Neuron (in vitro differentiated cells): ENCODE results near the gene USP6.
"Not testable (repeated sequence)": the region's sequence is repeated elsewhere in the genome, so short reads cannot be mapped to it uniquely, and the experiment has no call there.

Source experiments
- H2AFZ ChIP-seq: one replicate; pipeline ENCODE4 v1.6.1; 2013; ENCODE audit warnings: low read depth, mild to moderate bottlenecking, inconsistent platforms, low read length, moderate library complexity
- H3K27me3 ChIP-seq: one replicate; pipeline ENCODE4 v1.6.1; 2013; ENCODE audit warnings: low read length; ENCODE audit not compliant: insufficient read depth
- H3K36me3 ChIP-seq: one replicate; pipeline ENCODE4 v1.6.1; 2013; ENCODE audit warnings: low read length; ENCODE audit not compliant: insufficient read depth
- H3K4me1 ChIP-seq: one replicate; pipeline ENCODE4 v1.6.1; 2013; ENCODE audit warnings: low read length; ENCODE audit not compliant: insufficient read depth
- H3K4me3 ChIP-seq: 2 replicates; pipeline ENCODE4 v1.5.1; 2013; ENCODE audit warnings: mild to moderate bottlenecking, low read length, moderate library complexity
- H3K9me3 ChIP-seq: one replicate; pipeline ENCODE4 v1.6.1; 2013; ENCODE audit warnings: low read length

USP6 gene

GRCh38 chr17:5135131-5135712, 19.4 kb downstream of the USP6 start:
- not testable (repeated sequence) for H3K9me3 ChIP-seq, H2AFZ ChIP-seq, H3K36me3 ChIP-seq, H3K27me3 ChIP-seq, H3K4me1 ChIP-seq, H3K4me3 ChIP-seq

GRCh38 chr17:5135726-5136579, 20.1 kb downstream of the USP6 start:
- no peaks in the 10 kb centered on the region for H3K36me3 ChIP-seq
- H3K4me3 ChIP-seq: no peak overlapping the region
- no peaks in the 10 kb centered on the region for H3K27me3 ChIP-seq
- no peak overlapping the region for H2AFZ ChIP-seq
- no peaks in the 10 kb centered on the region for H3K4me1 ChIP-seq
- no peaks in the 10 kb centered on the region for H3K9me3 ChIP-seq

GRCh38 chr17:5136580-5137412, 21.0 kb downstream of the USP6 start:
- not testable (repeated sequence) for H3K4me1 ChIP-seq, H3K36me3 ChIP-seq, H2AFZ ChIP-seq, H3K27me3 ChIP-seq, H3K9me3 ChIP-seq, H3K4me3 ChIP-seq

GRCh38 chr17:5137511-5138197, 21.8 kb downstream of the USP6 start:
- not testable (repeated sequence) for H3K36me3 ChIP-seq, H3K4me3 ChIP-seq, H3K9me3 ChIP-seq, H3K27me3 ChIP-seq, H3K4me1 ChIP-seq, H2AFZ ChIP-seq

GRCh38 chr17:5138198-5138544, 22.3 kb downstream of the USP6 start:
- H3K4me3 ChIP-seq, H3K36me3 ChIP-seq, H3K4me1 ChIP-seq, H3K9me3 ChIP-seq, H3K27me3 ChIP-seq, H2AFZ ChIP-seq: not testable (repeated sequence)

- Histone ChIP-seq H3K4me3 (no peak overlapping the region), H3K27me3 (no peaks in the 10 kb centered on the region), H3K9me3 (no peaks in the 10 kb centered on the region), H3K36me3 (no peaks in the 10 kb centered on the region), H3K4me1 (no peaks in the 10 kb centered on the region), H2AFZ (no peak overlapping the region)
These were observed 23.0 kb downstream of the USP6 start for GRCh38 chr17:5138616-5139457.

- H3K9me3 ChIP-seq: no peaks in the 10 kb centered on the region
- no peaks in the 10 kb centered on the region for H3K4me1 ChIP-seq
- H3K4me3 ChIP-seq: no peak overlapping the region
- H2AFZ ChIP-seq: no peak overlapping the region
- no peaks in the 10 kb centered on the region for H3K36me3 ChIP-seq
- H3K27me3 ChIP-seq: no peaks in the 10 kb centered on the region
These were observed 23.6 kb downstream of the USP6 start for GRCh38 chr17:5139458-5139732.

- H3K27me3 ChIP-seq, H3K36me3 ChIP-seq, H2AFZ ChIP-seq, H3K4me3 ChIP-seq, H3K4me1 ChIP-seq, H3K9me3 ChIP-seq: not testable (repeated sequence)
These were observed 27.0 kb downstream of the USP6 start for GRCh38 chr17:5142877-5143276.

- not testable (repeated sequence) for H2AFZ ChIP-seq, H3K4me3 ChIP-seq, H3K36me3 ChIP-seq, H3K9me3 ChIP-seq, H3K27me3 ChIP-seq, H3K4me1 ChIP-seq
These were observed 30.3 kb downstream of the USP6 start for GRCh38 chr17:5146122-5146521.

- not testable (repeated sequence) for H2AFZ ChIP-seq, H3K36me3 ChIP-seq, H3K9me3 ChIP-seq, H3K4me3 ChIP-seq, H3K4me1 ChIP-seq, H3K27me3 ChIP-seq
These were observed 44.9 kb downstream of the USP6 start for GRCh38 chr17:5160702-5161101.

- H3K4me3 ChIP-seq, H2AFZ ChIP-seq, H3K4me1 ChIP-seq, H3K9me3 ChIP-seq, H3K27me3 ChIP-seq, H3K36me3 ChIP-seq: not testable (repeated sequence)
These were observed 46.0 kb downstream of the USP6 start for GRCh38 chr17:5161793-5162192.

- H2AFZ ChIP-seq: no peak overlapping the region
- H3K36me3 ChIP-seq: no peaks in the 10 kb centered on the region
- H3K4me1 ChIP-seq: no peaks in the 10 kb centered on the region
- H3K27me3 ChIP-seq: no peaks in the 10 kb centered on the region
- no peak overlapping the region for H3K4me3 ChIP-seq
- H3K9me3 ChIP-seq: no peaks in the 10 kb centered on the region
These were observed 48.6 kb downstream of the USP6 start for GRCh38 chr17:5164436-5164835.
